B cell (primary cell): Measurements from ENCODE around the gene H1-8. TPM values are rescaled to one million over a fixed set of nuclear protein-coding genes. Genes with fewer than 3 reads are reported as not detected.

Experiments used
- ATAC-seq: fragments of 200-7000 bp; cut with Tn5 transposase; one replicate; pipeline ENCODE4 v1.10.0; 2021; ENCODE audit warnings: low read depth, mild to moderate bottlenecking, moderate number of reproducible peaks, moderate library complexity
- CTCF ChIA-PET: fragments of 350-600 bp; sonication (Branson Sonifier 250); formaldehyde crosslinking; loops from one replicate; lab custom pipeline; 2021; ENCODE audit warnings: antibody characterized with exemption, inconsistent platforms; lab: Charles Lee
- POLR2A ChIA-PET: fragments of 350-600 bp; sonication (Branson Sonifier 250); formaldehyde crosslinking; loops from one replicate; lab custom pipeline; 2021; ENCODE audit warnings: antibody characterized with exemption; lab: Charles Lee
- DNase-seq: peaks from one replicate; pipeline ENCODE4 v3.0.0; 2013
- H2AFZ ChIP-seq: 2 replicates; pipeline ENCODE4 v1.6.1; 2012; ENCODE audit warnings: mild to moderate bottlenecking, low read depth, low read length; ENCODE audit not compliant: insufficient read depth, poor library complexity, severe bottlenecking
- H3K27ac ChIP-seq, 2 donors: 1 replicate in 1 of 2; 2 replicates in 1 of 2; pipeline ENCODE4 v1.5.1; 2012 to 2013; ENCODE audit warnings: low read length in 2 of 2, mild to moderate bottlenecking in 2 of 2, moderate library complexity in 1 of 2
- H3K27me3 ChIP-seq, 4 experiments: fragments of 200-600 bp in 1 of 4; sonication (generic) in 1 of 4; replicated peaks in 1 of 4; 1 replicate in 2 of 4; 2 replicates in 2 of 4; pipeline versions ENCODE4 v1.6.1 to v1.7.0; 2013 to 2016; ENCODE audit warnings: low read length in 3 of 4, mild to moderate bottlenecking in 2 of 4, mixed read lengths in 1 of 4, moderate library complexity in 1 of 4; ENCODE audit not compliant: insufficient read depth in 4 of 4, control insufficient read depth in 3 of 4; ENCODE audit errors: control extremely low read depth in 1 of 4
- H3K36me3 ChIP-seq, 2 experiments: replicated peaks in 1 of 2; 1 replicate in 1 of 2; 2 replicates in 1 of 2; pipeline versions ENCODE4 v1.6.1 to v1.7.1; 2013; ENCODE audit warnings: low read length in 1 of 2; ENCODE audit not compliant: insufficient read depth in 2 of 2, control insufficient read depth in 1 of 2; ENCODE audit errors: control extremely low read depth in 1 of 2, extremely low read depth in 1 of 2
- H3K4me1 ChIP-seq, 2 donors: fragments of 200-600 bp in 1 of 2; sonication (generic) in 1 of 2; 1 replicate in 1 of 2; 2 replicates in 1 of 2; pipeline versions ENCODE4 v1.5.1 to v1.6.1; 2013 to 2017; ENCODE audit warnings: low read length in 2 of 2; ENCODE audit not compliant: control insufficient read depth in 2 of 2, insufficient read depth in 2 of 2
- H3K4me2 ChIP-seq: replicated peaks from 2 replicates; pipeline ENCODE3; 2012; ENCODE audit warnings: mild to moderate bottlenecking, low read depth, low read length; ENCODE audit not compliant: poor library complexity, severe bottlenecking
- H3K4me3 ChIP-seq, 5 experiments: fragments of 200-600 bp in 1 of 5; sonication (generic) in 1 of 5; 1 replicate in 3 of 5; 2 replicates in 2 of 5; pipeline versions ENCODE4 v1.5.1 to v1.7.0; 2011 to 2016; ENCODE audit warnings: low read length in 4 of 5, mild to moderate bottlenecking in 4 of 5, low read depth in 2 of 5, control low read depth in 1 of 5, moderate library complexity in 1 of 5; ENCODE audit not compliant: insufficient read depth in 1 of 5; ENCODE audit errors: control extremely low read depth in 1 of 5, extremely low read depth in 1 of 5
- H3K79me2 ChIP-seq: fragments of 200-600 bp; sonication (generic); one replicate; pipeline ENCODE4 v1.6.0; 2016; ENCODE audit warnings: low read length; ENCODE audit not compliant: control insufficient read depth, insufficient read depth
- H3K9ac ChIP-seq: fragments of 200-600 bp; sonication (generic); 2 replicates; pipeline ENCODE4 v1.6.1; 2017; ENCODE audit warnings: mild to moderate bottlenecking, low read length, moderate library complexity
- H3K9me3 ChIP-seq, 3 donors: one replicate each; pipeline versions ENCODE4 v1.6.1 to v1.7.1; 2013; ENCODE audit warnings: low read length in 2 of 3; ENCODE audit not compliant: control insufficient read depth in 2 of 3, insufficient read depth in 1 of 3; ENCODE audit errors: control extremely low read depth in 1 of 3
- H4K20me1 ChIP-seq: 2 replicates; pipeline ENCODE4 v1.6.0; 2012; ENCODE audit warnings: mild to moderate bottlenecking, low read length; ENCODE audit not compliant: insufficient read depth, control insufficient read depth, poor library complexity, severe bottlenecking
- H3K27ac Mint-ChIP-seq: one replicate; pipeline ENCODE4 v1.8.0; 2021; ENCODE audit warnings: mixed read lengths
- H3K27me3 Mint-ChIP-seq: one replicate; pipeline ENCODE4 v1.8.0; 2021; ENCODE audit warnings: mixed read lengths
- H3K4me1 Mint-ChIP-seq: one replicate; pipeline ENCODE4 v1.8.0; 2021; ENCODE audit warnings: mixed read lengths
- H3K4me3 Mint-ChIP-seq: one replicate; pipeline ENCODE4 v1.8.0; 2021; ENCODE audit warnings: mixed read lengths
- H3K9me3 Mint-ChIP-seq: one replicate; pipeline ENCODE4 v1.8.0; 2022; ENCODE audit warnings: mixed read lengths; ENCODE audit not compliant: insufficient read depth
- EZH2 ChIP-seq: IDR thresholded peaks from 2 replicates; pipeline ENCODE4 v1.6.1; 2012; ENCODE audit warnings: borderline replicate concordance, low read depth, mild to moderate bottlenecking, moderate library complexity, low read length; ENCODE audit not compliant: insufficient read depth, poor library complexity, severe bottlenecking
- WGBS: methylation state at CpG from one replicate; pipeline ENCODE4 v1.1.5; 2013; ENCODE audit warnings: missing lambda C conversion rate; ENCODE audit not compliant: insufficient coverage; 5-methylcytosine and 5-hydroxymethylcytosine counted together
- intact Hi-C: fragments of 100-400 bp; cut with micrococcal nuclease; formaldehyde crosslinking; loops from one replicate; pipeline ENCODE4 v1.10.0; 2022
- polyA plus RNA-seq: library from polyadenylated mRNA; depleted of rRNA; stranded (reverse); fragments of >200 nt; gene quantifications from 2 replicates; pipeline ENCODE4 v1.2.3, GENCODE V29; 2012
- total RNA-seq, 2 donors: library from RNA; stranded (reverse); fragments of 120-200 nt in 1 of 2; gene quantifications; 1 replicate in 1 of 2; 2 replicates in 1 of 2; pipeline versions ENCODE4 v1.2.3 to v1.2.4, GENCODE V29; 2013 to 2022
- TF ChIP-seq, protein P1 (sequence below): fragments of 200-600 bp; IDR thresholded peaks from one replicate; pipeline ENCODE4 v1.8.0; 2022; ENCODE audit warnings: antibody characterized with exemption, mild to moderate bottlenecking

Gene H1-8
- total and polyA plus RNA-seq, 2 donors (not counting 1 experiment from before 2014, with no cell fraction given) = not detected

DNA sequence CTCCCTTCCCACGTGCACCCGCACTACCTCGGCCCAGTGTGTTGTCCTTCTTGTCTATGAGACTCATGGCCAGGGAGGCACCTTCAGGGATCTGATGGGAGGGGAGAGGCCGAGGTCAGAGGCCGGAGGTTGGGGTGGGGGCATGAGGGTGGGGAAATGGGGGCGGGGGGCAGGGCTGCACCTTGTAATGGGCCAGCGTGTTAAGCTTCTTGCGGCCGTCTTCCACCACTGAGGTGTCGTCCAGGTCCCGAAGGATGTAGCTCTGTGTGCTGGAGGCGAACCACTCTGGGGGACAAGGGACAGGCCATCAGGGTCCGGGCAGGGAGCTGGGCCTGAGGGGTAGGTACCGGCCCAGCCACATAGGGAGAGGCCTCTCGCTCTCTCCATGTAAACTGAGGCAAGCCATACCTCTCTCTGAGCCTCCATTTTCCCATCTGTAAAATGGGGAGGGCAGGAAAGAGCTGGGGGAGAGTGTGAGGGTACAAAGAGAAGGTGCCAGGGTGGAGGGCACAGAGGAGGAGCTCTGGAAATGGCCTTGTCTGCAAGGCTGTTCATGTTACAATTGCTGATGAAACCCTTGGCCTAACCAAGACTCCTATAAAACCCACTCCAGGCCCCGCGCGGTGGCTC is 18.8 kb downstream of the H1-8 start:
- Mint-ChIP-seq H3K9me3 (no peaks in the 10 kb centered on the region), H3K4me3 (no peak overlapping the region), H3K4me1 (peaks cover 3% of the 10 kb centered on the region), H3K27ac (peak overlapping the region; percentile 37), H3K27me3 (peaks cover 4% of the 10 kb centered on the region)
- no peaks in the 10 kb centered on the region for H3K79me2 ChIP-seq
- H3K36me3 ChIP-seq = no peaks in the 10 kb centered on the region
- H3K27me3 ChIP-seq = peaks cover 0 to 12% (median 0%) of the 10 kb centered on the region in 4 experiments
- no peak overlapping the region for H3K4me2 ChIP-seq
- 97% methylated on average over 7 of the region's 18 CpGs for WGBS
- ATAC-seq (no peak), DNase-seq (no peak)
- H3K4me3 ChIP-seq = no peak overlapping the region
- no peaks in the 10 kb centered on the region for H3K9me3 ChIP-seq
- H2AFZ ChIP-seq = no peak overlapping the region
- intact Hi-C loops = no loop called here
- H3K9ac ChIP-seq = no peak overlapping the region
- no peak overlapping the region for H3K27ac ChIP-seq
- POLR2A ChIA-PET = interaction anchor here (0.7 kb wide), 1 partner anchor 42 kb away, joined by 3 read pairs; no protein-coding TSS in a partner anchor
- no peaks in the 10 kb centered on the region for H4K20me1 ChIP-seq
- CTCF ChIA-PET = interaction anchor here (0.7 kb wide), 1 partner anchor 66 kb away, joined by 3 read pairs; no protein-coding TSS in a partner anchor
- peaks cover 0 to 5% of the 10 kb centered on the region in 2 donors for H3K4me1 ChIP-seq
- TF ChIP-seq, protein P1, sequence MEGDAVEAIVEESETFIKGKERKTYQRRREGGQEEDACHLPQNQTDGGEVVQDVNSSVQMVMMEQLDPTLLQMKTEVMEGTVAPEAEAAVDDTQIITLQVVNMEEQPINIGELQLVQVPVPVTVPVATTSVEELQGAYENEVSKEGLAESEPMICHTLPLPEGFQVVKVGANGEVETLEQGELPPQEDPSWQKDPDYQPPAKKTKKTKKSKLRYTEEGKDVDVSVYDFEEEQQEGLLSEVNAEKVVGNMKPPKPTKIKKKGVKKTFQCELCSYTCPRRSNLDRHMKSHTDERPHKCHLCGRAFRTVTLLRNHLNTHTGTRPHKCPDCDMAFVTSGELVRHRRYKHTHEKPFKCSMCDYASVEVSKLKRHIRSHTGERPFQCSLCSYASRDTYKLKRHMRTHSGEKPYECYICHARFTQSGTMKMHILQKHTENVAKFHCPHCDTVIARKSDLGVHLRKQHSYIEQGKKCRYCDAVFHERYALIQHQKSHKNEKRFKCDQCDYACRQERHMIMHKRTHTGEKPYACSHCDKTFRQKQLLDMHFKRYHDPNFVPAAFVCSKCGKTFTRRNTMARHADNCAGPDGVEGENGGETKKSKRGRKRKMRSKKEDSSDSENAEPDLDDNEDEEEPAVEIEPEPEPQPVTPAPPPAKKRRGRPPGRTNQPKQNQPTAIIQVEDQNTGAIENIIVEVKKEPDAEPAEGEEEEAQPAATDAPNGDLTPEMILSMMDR = no peak
- TF ChIP-seq EZH2 = no peak

DNA sequence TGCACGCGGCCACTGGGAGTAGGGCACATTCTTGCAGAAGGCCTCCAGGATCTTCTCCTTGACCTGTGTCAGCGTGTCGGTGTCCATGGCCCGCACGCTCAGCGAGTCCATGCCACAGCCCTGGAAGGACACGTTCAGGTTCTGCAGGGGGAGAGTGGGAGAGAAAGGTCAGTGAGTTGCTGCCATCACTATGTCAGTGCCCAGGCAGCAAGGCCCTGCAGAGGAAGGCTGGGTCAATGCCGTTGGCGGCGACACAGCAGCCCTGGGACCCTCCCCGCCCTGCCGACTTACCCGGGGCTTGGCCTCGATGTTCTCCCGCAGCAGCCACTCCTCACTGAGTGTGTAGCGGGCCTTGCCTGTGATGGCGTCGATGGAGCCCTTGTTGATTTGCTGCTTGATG is 19.8 kb downstream of the H1-8 start:
- Histone ChIP-seq H3K4me3 (no peak overlapping the region), H2AFZ (no peak overlapping the region), H3K9ac (no peak overlapping the region), H3K36me3 (no peaks in the 10 kb centered on the region), H4K20me1 (no peaks in the 10 kb centered on the region), H3K4me2 (no peak overlapping the region), H3K4me1 (peaks cover 0 to 5% of the 10 kb centered on the region in 2 donors), H3K79me2 (no peaks in the 10 kb centered on the region), H3K27me3 (peaks cover 0 to 12% (median 0%) of the 10 kb centered on the region in 4 experiments), H3K9me3 (no peaks in the 10 kb centered on the region), H3K27ac (no peak overlapping the region)
- WGBS = 95% methylated on average over 19 of the region's 19 CpGs
- DNase-seq (no peak), ATAC-seq (no peak)
- no peak overlapping the region for H3K27ac Mint-ChIP-seq
- H3K4me3 Mint-ChIP-seq = no peak overlapping the region
- H3K9me3 Mint-ChIP-seq = no peaks in the 10 kb centered on the region
- peaks cover 3% of the 10 kb centered on the region for H3K4me1 Mint-ChIP-seq
- TF ChIP-seq EZH2 = no peak
- TF ChIP-seq, protein P1 = no peak
- ChIA-PET POLR2A (no interaction called here), CTCF (no interaction called here)
- intact Hi-C loops = no loop called here
- peaks cover 1% of the 10 kb centered on the region for H3K27me3 Mint-ChIP-seq
